Caco-2 (cell line): ENCODE results near the gene COX4I2. TPM values are rescaled to one million over a fixed set of nuclear protein-coding genes. Genes with fewer than 3 reads are reported as not detected.

ENCODE experiments used
- BruUV-seq: library from RNA; stranded (reverse); fragments of 400-500 nt; replicated peaks from 2 replicates; lab custom pipeline; 2021; lab: Mats Ljungman, UMichigan
- CTCF ChIA-PET: fragments of 300-600 bp; sonication (Branson Sonifier 250); formaldehyde crosslinking; loops from one replicate; lab custom pipeline; 2022; ENCODE audit warnings: antibody characterized with exemption; lab: Charles Lee
- POLR2A ChIA-PET: fragments of 300-600 bp; sonication (Branson Sonifier 250); formaldehyde crosslinking; loops from one replicate; lab custom pipeline; 2022; ENCODE audit warnings: antibody characterized with exemption; lab: Charles Lee
- DNase-seq, 2 experiments: peaks; one replicate each; pipeline versions ENCODE4 v3.0.0 to v3.0.0-alpha.2; 2020 to 2022
- H3K27me3 ChIP-seq: replicated peaks from 2 replicates; pipeline ENCODE4 v1.6.0; 2011; ENCODE audit warnings: low read length; ENCODE audit not compliant: control insufficient read depth, insufficient read depth
- H3K36me3 ChIP-seq: 2 replicates; pipeline ENCODE4 v1.5.1; 2011; ENCODE audit warnings: low read length; ENCODE audit not compliant: control insufficient read depth, insufficient read depth
- H3K4me1 ChIP-seq: fragments of 250-450 bp; sonication (Bioruptor Pico); 2 replicates; pipeline ENCODE4 v1.5.1; 2020; ENCODE audit warnings: mild to moderate bottlenecking
- H3K4me3 ChIP-seq: 2 replicates; pipeline ENCODE4 v1.5.1; 2011; ENCODE audit warnings: low read depth, mild to moderate bottlenecking, control low read depth, low read length
- H3K9me3 ChIP-seq: fragments of 250-450 bp; sonication (Bioruptor Pico); 2 replicates; pipeline ENCODE4 v1.5.1; 2020; ENCODE audit warnings: mild to moderate bottlenecking, moderate library complexity
- H3K27ac Mint-ChIP-seq: one replicate; pipeline ENCODE4 v1.8.0; 2022; ENCODE audit warnings: mixed read lengths; ENCODE audit not compliant: unreplicated experiment
- H3K27me3 Mint-ChIP-seq: one replicate; pipeline ENCODE4 v1.8.0; 2022; ENCODE audit warnings: mixed read lengths; ENCODE audit not compliant: insufficient read depth, unreplicated experiment
- H3K36me3 Mint-ChIP-seq: one replicate; pipeline ENCODE4 v1.8.0; 2022; ENCODE audit warnings: mild to moderate bottlenecking, mixed read lengths; ENCODE audit not compliant: insufficient read depth, unreplicated experiment
- H3K4me1 Mint-ChIP-seq: one replicate; pipeline ENCODE4 v1.8.0; 2022; ENCODE audit warnings: low read depth, mixed read lengths; ENCODE audit not compliant: unreplicated experiment
- H3K4me3 Mint-ChIP-seq: one replicate; pipeline ENCODE4 v1.8.0; 2022; ENCODE audit warnings: mild to moderate bottlenecking, moderate library complexity, mixed read lengths; ENCODE audit not compliant: unreplicated experiment
- H3K9me3 Mint-ChIP-seq: one replicate; pipeline ENCODE4 v1.8.0; 2022; ENCODE audit warnings: mixed read lengths; ENCODE audit not compliant: unreplicated experiment
- CTCF ChIP-seq, 2 experiments: fragments of 200-600 bp in 1 of 2; IDR thresholded peaks; 1 replicate in 1 of 2; 2 replicates in 1 of 2; pipeline versions ENCODE4 v1.5.1 to v1.8.0; 2011 to 2022; ENCODE audit warnings: antibody characterized with exemption in 1 of 2, control low read depth in 1 of 2, inconsistent platforms in 1 of 2, low read depth in 1 of 2, low read length in 1 of 2, mild to moderate bottlenecking in 1 of 2, moderate library complexity in 1 of 2; ENCODE audit not compliant: insufficient read depth in 1 of 2, severe bottlenecking in 1 of 2, unreplicated experiment in 1 of 2
- intact Hi-C: fragments of 100-400 bp; cut with micrococcal nuclease; formaldehyde crosslinking; loops from one replicate; pipeline ENCODE4 v1.10.0; 2022; ENCODE audit not compliant: unreplicated experiment
- total RNA-seq: library from RNA; stranded (reverse); gene quantifications from 2 replicates; pipeline ENCODE4 v1.2.3, GENCODE V29; 2022

Gene COX4I2
- total RNA-seq, 1 experiment from 2014 or later: not detected

- Histone ChIP-seq H3K27me3 (no peaks in the 10 kb centered on the region), H3K9me3 (no peaks in the 10 kb centered on the region), H3K4me3 (no peak overlapping the region), H3K4me1 (peaks cover 78% of the 10 kb centered on the region), H3K36me3 (peaks cover 28% of the 10 kb centered on the region)
- TF ChIP-seq CTCF (IDR thresholded peaks at IDR 0.05; ENCODE audit: insufficient read depth in 1 of 2, low read depth in 1 of 2, low read length in 1 of 2, severe bottlenecking in 1 of 2, unreplicated experiment in 1 of 2): no peak
- H3K27me3 Mint-ChIP-seq: no peaks in the 10 kb centered on the region
- DNase-seq: no peak
- no TSS peak for BruUV-seq
- H3K36me3 Mint-ChIP-seq: peaks cover 100% of the 10 kb centered on the region
- POLR2A ChIA-PET: interaction anchor here (5.6 kb wide), 1 partner anchor 44 kb away, joined by 45 read pairs; no protein-coding TSS in a partner anchor
- peak overlapping the region; percentile 81 for H3K27ac Mint-ChIP-seq
- H3K4me3 Mint-ChIP-seq: peak overlapping the region; percentile 5
- intact Hi-C loops: no loop called here
- CTCF ChIA-PET: interaction anchor here (0.6 to 5.7 kb wide), 5 partner anchors 12 to 47 kb away, joined by 3 to 78 read pairs (median 3); partner anchors contain the start of gene BCL2L1
- H3K9me3 Mint-ChIP-seq: no peaks in the 10 kb centered on the region
- H3K4me1 Mint-ChIP-seq: peaks cover 74% of the 10 kb centered on the region
Measured at GRCh38 chr20:31675828-31676608, 38.3 kb downstream of the COX4I2 start.

GRCh38 chr20:31676609-31676989 is 38.9 kb downstream of the COX4I2 start:
- H3K9me3 ChIP-seq: no peaks in the 10 kb centered on the region
- no TSS peak for BruUV-seq
- Mint-ChIP-seq H3K9me3 (no peaks in the 10 kb centered on the region), H3K27ac (peak overlapping the region; percentile 81), H3K36me3 (peaks cover 100% of the 10 kb centered on the region), H3K4me3 (peak overlapping the region; percentile 5), H3K27me3 (no peaks in the 10 kb centered on the region), H3K4me1 (peaks cover 74% of the 10 kb centered on the region)
- H3K4me3 ChIP-seq: no peak overlapping the region
- intact Hi-C loops: no loop called here
- peaks cover 28% of the 10 kb centered on the region for H3K36me3 ChIP-seq
- H3K27me3 ChIP-seq: no peaks in the 10 kb centered on the region
- no peak for TF ChIP-seq CTCF (IDR thresholded peaks at IDR 0.05; ENCODE audit: insufficient read depth in 1 of 2, low read depth in 1 of 2, low read length in 1 of 2, severe bottlenecking in 1 of 2, unreplicated experiment in 1 of 2)
- no peak for DNase-seq
- POLR2A ChIA-PET: interaction anchor here (2.5 to 5.6 kb wide), 3 partner anchors 36 to 46 kb away, joined by 18 to 45 read pairs (median 33); partner anchors contain the start of gene BCL2L1
- peaks cover 78% of the 10 kb centered on the region for H3K4me1 ChIP-seq
- CTCF ChIA-PET: interaction anchor here (0.6 to 5.7 kb wide), 4 partner anchors 12 to 46 kb away, joined by 3 to 78 read pairs (median 3); partner anchors contain the start of gene BCL2L1

- peak in 1 of 2 experiments; percentile 73 for DNase-seq
- Mint-ChIP-seq H3K27me3 (no peaks in the 10 kb centered on the region), H3K27ac (peak overlapping the region; percentile 37), H3K4me3 (peak overlapping the region; percentile 41), H3K4me1 (peaks cover 77% of the 10 kb centered on the region), H3K36me3 (peaks cover 98% of the 10 kb centered on the region), H3K9me3 (no peaks in the 10 kb centered on the region)
- POLR2A ChIA-PET: interaction anchor here (1.1 to 5.6 kb wide), 12 partner anchors 14 to 72 kb away, joined by 3 to 45 read pairs (median 8); partner anchors contain the start of genes BCL2L1 and ID1
- CTCF ChIA-PET: interaction anchor here (0.6 to 5.7 kb wide), 10 partner anchors 15 to 120 kb away, joined by 3 to 78 read pairs (median 8); partner anchors contain the start of gene BCL2L1
- intact Hi-C loops: loop anchor here (1.0 to 2.0 kb wide), 6 partner anchors 13 to 43 kb away; no protein-coding TSS in a partner anchor
- Histone ChIP-seq H3K4me1 (peaks cover 89% of the 10 kb centered on the region), H3K4me3 (no peak overlapping the region), H3K9me3 (no peaks in the 10 kb centered on the region), H3K36me3 (peaks cover 31% of the 10 kb centered on the region), H3K27me3 (no peaks in the 10 kb centered on the region)
- TF ChIP-seq CTCF (IDR thresholded peaks at IDR 0.05; ENCODE audit: insufficient read depth in 1 of 2, low read depth in 1 of 2, low read length in 1 of 2, severe bottlenecking in 1 of 2, unreplicated experiment in 1 of 2): no peak
- no TSS peak for BruUV-seq
Measured at GRCh38 chr20:31677553-31678260, 40.0 kb downstream of the COX4I2 start.
